Hepatocyte (in vitro differentiated cells): ENCODE data around the gene MARCHF5. TPM values are rescaled to one million over a fixed set of nuclear protein-coding genes. Genes with fewer than 3 reads are reported as not detected.

Source experiments
- DNase-seq: peaks from one replicate; pipeline ENCODE4 v3.0.0-alpha.2; 2016; ENCODE audit warnings: low spot score
- H2AFZ ChIP-seq: fragments of 200-600 bp; sonication (generic); 2 replicates; pipeline ENCODE4 v1.6.0; 2016; ENCODE audit warnings: antibody characterized with exemption, mild to moderate bottlenecking
- H3K27ac ChIP-seq: fragments of 200-600 bp; sonication (generic); 2 replicates; pipeline ENCODE4 v1.5.1; 2016; ENCODE audit warnings: mild to moderate bottlenecking
- H3K27me3 ChIP-seq: fragments of 200-600 bp; sonication (generic); 2 replicates; pipeline ENCODE4 v1.6.1; 2016
- H3K36me3 ChIP-seq: fragments of 200-600 bp; sonication (generic); replicated peaks from 2 replicates; pipeline ENCODE4 v1.5.1; 2016; ENCODE audit warnings: low read depth; ENCODE audit not compliant: insufficient read depth
- H3K4me1 ChIP-seq: fragments of 200-600 bp; sonication (generic); 2 replicates; pipeline ENCODE4 v1.5.1; 2016; ENCODE audit warnings: mild to moderate bottlenecking, moderate library complexity; ENCODE audit not compliant: insufficient read depth
- H3K4me2 ChIP-seq: fragments of 200-600 bp; sonication (generic); 2 replicates; pipeline ENCODE4 v1.6.0; 2016
- H3K4me3 ChIP-seq: fragments of 200-600 bp; sonication (generic); 2 replicates; pipeline ENCODE4 v1.5.1; 2016; ENCODE audit warnings: mild to moderate bottlenecking
- H3K79me2 ChIP-seq: fragments of 200-600 bp; sonication (generic); 2 replicates; pipeline ENCODE4 v1.6.0; 2017; ENCODE audit warnings: mild to moderate bottlenecking
- H3K9me2 ChIP-seq: fragments of 200-600 bp; sonication (generic); replicated peaks from 2 replicates; pipeline ENCODE4 v1.6.0; 2017; ENCODE audit warnings: mild to moderate bottlenecking; ENCODE audit not compliant: insufficient read depth
- H3K9me3 ChIP-seq: fragments of 200-600 bp; sonication (generic); 2 replicates; pipeline ENCODE4 v1.5.1; 2016; ENCODE audit warnings: low read depth, mild to moderate bottlenecking
- H4K20me1 ChIP-seq: fragments of 200-600 bp; sonication (generic); 2 replicates; pipeline ENCODE4 v1.6.0; 2016; ENCODE audit warnings: mild to moderate bottlenecking; ENCODE audit not compliant: insufficient read depth, poor library complexity, severe bottlenecking
- EZH2 ChIP-seq: fragments of 200-600 bp; sonication (generic); IDR thresholded peaks from 2 replicates; pipeline ENCODE4 v1.6.1; 2016; ENCODE audit warnings: antibody characterized with exemption, mild to moderate bottlenecking, borderline replicate concordance
- EZH2phosphoT487 ChIP-seq: fragments of 200-600 bp; sonication (generic); IDR thresholded peaks from one replicate; pipeline ENCODE4 v1.6.1; 2018; ENCODE audit warnings: antibody characterized with exemption, mild to moderate bottlenecking, low read depth, moderate library complexity; ENCODE audit not compliant: unreplicated experiment, severe bottlenecking
- WGBS: methylation state at CpG from one replicate; pipeline ENCODE4 v1.1.6; 2016; ENCODE audit warnings: low lambda C conversion rate; ENCODE audit errors: missing lambda C conversion rate; 5-methylcytosine and 5-hydroxymethylcytosine counted together
- polyA plus RNA-seq: library from polyadenylated mRNA; unstranded; fragments of >200 nt; fragmentation: Nextera tagmentation; extraction: Ambion mirVana; gene quantifications from 2 replicates; pipeline ENCODE4 v1.2.1, GENCODE V29; 2016
- total RNA-seq: library from RNA; depleted of rRNA; stranded (reverse); fragments of >200 nt; gene quantifications from 2 replicates; pipeline ENCODE4 v1.2.3, GENCODE V29; 2014
- TF ChIP-seq, protein P1 (sequence below): fragments of 200-600 bp; sonication (generic); IDR thresholded peaks from 2 replicates; pipeline ENCODE4 v1.5.1; 2016; ENCODE audit warnings: antibody characterized with exemption, mild to moderate bottlenecking; ENCODE audit not compliant: poor library complexity

MARCHF5 gene
- total and polyA plus RNA-seq, 2 experiments from 2014 or later: 36.4 to 62.2 TPM

GRCh38 chr10:92366412-92367021 lies 75.5 kb downstream of the MARCHF5 start:
- Histone ChIP-seq H3K36me3 (no peaks in the 10 kb centered on the region), H3K79me2 (no peaks in the 10 kb centered on the region), H3K27me3 (no peaks in the 10 kb centered on the region), H3K4me2 (no peak overlapping the region), H3K9me3 (no peaks in the 10 kb centered on the region), H2AFZ (no peak overlapping the region), H3K4me1 (no peaks in the 10 kb centered on the region), H4K20me1 (no peaks in the 10 kb centered on the region), H3K9me2 (no peaks in the 10 kb centered on the region), H3K27ac (no peak overlapping the region), H3K4me3 (no peak overlapping the region)
- TF ChIP-seq EZH2 (no peak), EZH2phosphoT487 (no peak)
- TF ChIP-seq, protein P1, sequence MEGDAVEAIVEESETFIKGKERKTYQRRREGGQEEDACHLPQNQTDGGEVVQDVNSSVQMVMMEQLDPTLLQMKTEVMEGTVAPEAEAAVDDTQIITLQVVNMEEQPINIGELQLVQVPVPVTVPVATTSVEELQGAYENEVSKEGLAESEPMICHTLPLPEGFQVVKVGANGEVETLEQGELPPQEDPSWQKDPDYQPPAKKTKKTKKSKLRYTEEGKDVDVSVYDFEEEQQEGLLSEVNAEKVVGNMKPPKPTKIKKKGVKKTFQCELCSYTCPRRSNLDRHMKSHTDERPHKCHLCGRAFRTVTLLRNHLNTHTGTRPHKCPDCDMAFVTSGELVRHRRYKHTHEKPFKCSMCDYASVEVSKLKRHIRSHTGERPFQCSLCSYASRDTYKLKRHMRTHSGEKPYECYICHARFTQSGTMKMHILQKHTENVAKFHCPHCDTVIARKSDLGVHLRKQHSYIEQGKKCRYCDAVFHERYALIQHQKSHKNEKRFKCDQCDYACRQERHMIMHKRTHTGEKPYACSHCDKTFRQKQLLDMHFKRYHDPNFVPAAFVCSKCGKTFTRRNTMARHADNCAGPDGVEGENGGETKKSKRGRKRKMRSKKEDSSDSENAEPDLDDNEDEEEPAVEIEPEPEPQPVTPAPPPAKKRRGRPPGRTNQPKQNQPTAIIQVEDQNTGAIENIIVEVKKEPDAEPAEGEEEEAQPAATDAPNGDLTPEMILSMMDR: no peak
- DNase-seq: no peak
- 71% methylated on average over 5 of the region's 5 CpGs for WGBS

DNA sequence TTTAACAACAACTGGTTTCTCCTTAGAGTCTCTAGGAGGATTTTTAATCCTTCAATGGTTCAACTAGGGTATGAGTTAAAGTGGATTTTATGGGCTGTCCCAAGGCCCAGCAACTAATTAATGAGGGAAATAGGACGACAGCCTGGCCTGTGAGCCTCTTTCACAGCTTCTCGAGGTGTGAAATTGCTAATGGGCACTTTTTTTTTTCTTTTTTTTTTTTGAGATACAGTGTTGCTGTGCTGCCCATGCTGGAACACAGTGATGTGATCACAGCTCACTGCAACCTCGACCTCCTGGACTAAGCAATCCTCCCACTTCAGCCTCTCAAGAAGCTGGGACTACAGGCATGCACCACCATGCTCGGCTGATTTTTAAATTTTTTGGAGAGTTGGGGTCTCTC lies 87.0 kb downstream of the MARCHF5 start:
- DNase-seq: no peak
- Histone ChIP-seq H3K9me3 (no peaks in the 10 kb centered on the region), H4K20me1 (no peaks in the 10 kb centered on the region), H3K27me3 (peaks cover 14% of the 10 kb centered on the region), H3K27ac (no peak overlapping the region), H3K4me1 (no peaks in the 10 kb centered on the region), H2AFZ (no peak overlapping the region), H3K4me2 (no peak overlapping the region), H3K9me2 (no peaks in the 10 kb centered on the region), H3K4me3 (no peak overlapping the region), H3K36me3 (no peaks in the 10 kb centered on the region), H3K79me2 (no peaks in the 10 kb centered on the region)
- TF ChIP-seq, protein P1: no peak
- TF ChIP-seq EZH2phosphoT487: no peak
- no peak for TF ChIP-seq EZH2
- 78% methylated on average over 4 of the region's 4 CpGs for WGBS

GRCh38 chr10:92381543-92381954 lies 90.6 kb downstream of the MARCHF5 start:
- WGBS: 46% methylated on average over 7 of the region's 7 CpGs
- H3K9me2 ChIP-seq: no peaks in the 10 kb centered on the region
- TF ChIP-seq EZH2phosphoT487 (no peak), EZH2 (no peak)
- TF ChIP-seq, protein P1: no peak

GRCh38 chr10:92382631-92383030 lies 91.7 kb downstream of the MARCHF5 start:
- H3K27me3 ChIP-seq: peaks cover 14% of the 10 kb centered on the region
- DNase-seq: no peak
- H3K79me2 ChIP-seq: no peaks in the 10 kb centered on the region
- no peaks in the 10 kb centered on the region for H3K9me2 ChIP-seq
- H3K27ac ChIP-seq: no peak overlapping the region
- no peak overlapping the region for H3K4me2 ChIP-seq
- H2AFZ ChIP-seq: no peak overlapping the region
- H4K20me1 ChIP-seq: no peaks in the 10 kb centered on the region
- H3K4me3 ChIP-seq: no peak overlapping the region
- no peak for TF ChIP-seq EZH2phosphoT487
- TF ChIP-seq EZH2: no peak
- TF ChIP-seq, protein P1: no peak
- no peaks in the 10 kb centered on the region for H3K36me3 ChIP-seq
- H3K9me3 ChIP-seq: no peaks in the 10 kb centered on the region
- no peaks in the 10 kb centered on the region for H3K4me1 ChIP-seq
- WGBS: 50% methylated on average over 4 of the region's 4 CpGs

More at GRCh38 chr10:92381543-92381954, 90.6 kb downstream of the MARCHF5 start:
- no peaks in the 10 kb centered on the region for H4K20me1 ChIP-seq
- no peak overlapping the region for H3K4me3 ChIP-seq
- no peaks in the 10 kb centered on the region for H3K36me3 ChIP-seq
- no peaks in the 10 kb centered on the region for H3K79me2 ChIP-seq
- no peak overlapping the region for H2AFZ ChIP-seq
- DNase-seq: no peak
- H3K27me3 ChIP-seq: peaks cover 14% of the 10 kb centered on the region
- H3K4me1 ChIP-seq: no peaks in the 10 kb centered on the region
- no peak overlapping the region for H3K27ac ChIP-seq
- no peak overlapping the region for H3K4me2 ChIP-seq
- no peaks in the 10 kb centered on the region for H3K9me3 ChIP-seq
